NCI-H146 (cell line): Measurements from ENCODE around the gene GRIN2A.

ENCODE experiments used
- DNase-seq: peaks from one replicate; lab custom pipeline; 2025; lab: John Stamatoyannopoulos, UW

GRIN2A gene

DNA sequence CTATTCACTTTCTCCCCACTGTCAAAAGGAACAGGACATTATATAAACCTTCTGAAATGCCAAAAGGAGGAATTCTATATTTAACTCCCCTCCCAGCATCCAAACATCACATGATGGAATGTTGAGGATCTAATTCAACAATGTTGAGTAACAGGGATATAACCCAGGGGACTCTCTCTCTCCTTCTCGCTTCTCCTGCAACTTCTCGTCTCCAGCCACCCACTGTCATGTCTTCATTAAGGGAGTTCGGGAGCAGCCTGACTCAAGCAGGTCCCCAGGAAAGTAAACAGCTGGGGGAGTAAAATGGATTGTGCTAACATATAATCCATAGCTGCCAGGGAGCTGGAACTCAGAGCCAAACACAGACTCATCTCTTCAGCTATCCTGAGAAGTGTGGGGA is 51.7 kb downstream of the GRIN2A start:
- no peak for DNase-seq

DNA sequence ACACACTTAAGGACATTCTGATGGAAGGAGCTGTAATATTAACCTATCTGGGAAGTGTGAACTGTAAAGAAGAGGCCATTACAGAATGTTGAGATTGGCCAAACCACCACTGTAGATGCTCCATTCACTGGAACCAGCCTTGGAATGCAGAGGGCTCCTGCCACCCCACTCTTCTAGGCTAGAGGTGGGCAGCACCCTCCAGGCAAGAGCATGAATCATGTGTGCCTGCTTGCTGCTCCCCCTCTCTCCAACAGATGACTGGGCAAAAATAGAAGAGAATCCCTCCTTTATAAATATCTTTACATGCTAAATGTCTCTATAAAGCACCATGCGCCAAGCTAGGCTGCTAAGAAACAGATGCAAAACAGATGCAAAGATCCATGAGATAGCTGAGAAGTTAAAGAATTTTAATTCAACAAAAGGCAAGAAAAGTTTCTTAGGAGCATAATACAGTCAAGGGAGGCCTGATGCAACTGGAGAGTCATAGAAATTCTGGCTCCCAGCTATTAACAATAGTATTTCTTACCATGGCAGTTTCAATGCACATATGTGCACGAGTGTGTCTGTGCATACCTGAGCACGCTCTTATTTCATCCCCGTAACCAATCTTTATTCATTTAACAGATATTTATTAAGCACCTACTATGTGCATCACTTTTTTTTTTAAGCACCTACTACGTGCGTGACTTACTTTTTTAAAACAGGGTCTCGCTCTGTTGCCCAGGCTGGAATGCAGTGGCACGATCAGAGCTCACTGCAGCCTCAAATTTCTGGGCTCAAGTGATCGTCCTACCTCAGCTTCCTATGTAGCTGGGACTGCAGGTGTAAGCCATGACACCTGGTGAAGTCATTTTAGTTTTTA is 53.6 kb downstream of the GRIN2A start:
- DNase-seq: no peak

DNA sequence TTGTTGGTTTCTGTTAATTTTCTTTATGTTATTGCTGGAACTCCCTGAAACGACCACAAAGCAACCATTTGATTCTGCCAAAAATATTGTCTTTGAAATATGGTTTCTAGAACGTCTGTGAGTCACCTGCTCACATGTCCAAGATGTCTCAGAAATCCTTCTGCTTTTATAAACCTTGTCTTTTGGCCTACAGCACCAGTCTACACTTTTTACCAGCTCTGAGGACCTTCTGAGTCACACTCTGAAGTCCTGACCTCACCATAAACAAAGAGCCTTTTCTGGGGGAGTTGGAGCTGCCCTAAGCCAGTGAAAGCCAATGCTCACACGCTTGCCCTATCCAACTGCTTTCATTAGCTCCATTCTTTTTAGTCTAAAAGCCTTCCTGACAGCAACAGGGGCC is 55.5 kb downstream of the GRIN2A start:
- DNase-seq: no peak

DNA sequence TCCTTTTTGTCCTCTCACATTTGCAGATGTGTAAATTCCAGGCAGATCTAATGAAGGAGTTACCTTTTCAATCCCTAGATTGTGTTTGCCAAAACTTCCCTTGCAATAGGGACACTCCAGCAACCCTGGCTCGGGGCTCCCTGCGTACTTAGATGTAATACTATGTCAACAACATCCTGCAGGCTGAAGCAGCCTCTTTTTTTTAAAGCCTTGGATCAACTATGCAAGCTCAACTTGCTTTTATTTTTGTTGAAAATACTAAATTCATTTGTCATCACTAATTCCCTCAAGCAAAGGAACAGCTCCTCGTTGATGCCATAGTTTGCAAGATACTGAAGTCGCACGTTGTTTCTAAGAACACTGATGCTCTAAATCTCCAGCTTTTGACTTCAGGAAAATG is 59.1 kb downstream of the GRIN2A start:
- DNase-seq: no peak

DNA sequence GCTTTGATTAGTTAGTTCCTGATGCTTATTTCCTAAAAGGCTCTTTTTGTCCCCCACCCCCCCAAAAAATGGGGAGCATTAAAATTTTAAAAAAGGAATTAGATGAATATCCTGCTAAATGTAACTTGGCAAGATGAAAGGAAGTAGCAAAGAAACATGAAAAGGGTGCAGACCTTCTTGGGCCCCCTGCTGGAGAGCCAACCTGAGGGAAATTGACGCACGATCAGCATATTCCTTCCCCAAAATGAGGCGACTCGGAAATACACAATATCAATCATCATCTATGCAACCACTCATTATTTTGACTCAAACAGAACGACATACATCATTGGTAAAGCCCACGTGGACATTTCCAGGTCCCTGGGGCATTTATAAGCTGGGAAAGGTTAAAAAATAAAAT is 59.7 kb downstream of the GRIN2A start:
- DNase-seq: no peak

DNA sequence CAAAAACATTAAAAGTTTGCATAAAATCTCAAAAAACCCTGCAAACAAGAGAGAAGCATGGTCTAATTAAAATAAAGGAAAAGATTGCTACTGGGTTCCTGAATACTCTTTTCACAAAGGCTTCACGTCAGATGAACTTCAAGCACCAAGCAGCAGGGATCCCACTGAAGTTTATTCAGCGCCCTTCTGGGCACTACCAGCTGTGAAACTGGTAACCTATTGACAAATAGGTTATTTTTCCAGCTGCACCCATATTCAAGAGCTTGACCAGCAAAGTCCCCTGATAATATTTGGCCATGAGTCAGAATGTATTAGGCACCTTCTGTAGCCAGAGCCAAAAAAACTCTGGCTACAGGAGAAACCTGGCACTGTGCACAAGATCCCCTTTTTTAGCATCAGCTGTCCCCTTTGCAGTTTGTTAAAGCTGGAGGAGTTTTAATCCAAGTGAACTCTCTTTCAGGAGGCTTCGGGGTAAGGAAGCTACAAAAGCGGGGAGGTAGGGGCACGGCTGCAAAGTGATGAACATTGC is 60.3 kb downstream of the GRIN2A start:
- no peak for DNase-seq

DNA sequence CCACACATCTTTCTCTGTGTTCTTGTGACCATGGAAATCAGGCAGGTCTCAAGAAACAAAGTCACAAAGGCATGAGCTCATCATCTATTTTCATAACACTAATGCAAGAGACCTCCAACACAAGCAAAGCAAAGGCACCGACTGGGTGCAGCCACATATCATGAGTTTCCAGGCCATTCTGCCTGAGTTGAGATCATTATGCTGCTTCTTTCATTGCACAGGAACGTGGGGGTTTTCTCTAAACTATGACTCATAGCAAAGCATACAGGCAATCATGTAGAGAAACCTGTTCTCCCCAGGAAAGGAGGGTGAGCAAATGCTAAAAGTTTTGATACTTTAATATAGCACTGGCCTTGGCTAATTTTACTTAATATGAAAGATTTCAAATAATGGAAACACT is 60.7 kb downstream of the GRIN2A start:
- DNase-seq: no peak

DNA sequence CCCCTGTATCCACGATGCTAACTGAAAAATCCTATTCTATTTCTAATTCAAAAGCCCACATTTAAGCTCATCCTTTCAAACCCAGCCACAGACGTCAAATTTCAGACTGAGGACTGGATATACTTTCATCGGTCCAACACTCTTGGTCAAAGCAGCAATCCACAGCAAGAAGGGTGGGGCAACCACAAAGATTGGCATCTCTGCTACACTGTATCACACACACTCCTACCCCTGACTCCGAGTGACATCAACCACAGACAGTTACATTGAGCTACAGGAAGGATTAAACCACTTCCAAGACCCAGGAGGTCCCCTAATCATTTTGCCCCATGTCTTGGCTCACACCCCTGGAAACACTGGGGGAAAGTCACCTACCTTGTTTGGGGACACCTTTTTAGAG is 61.3 kb downstream of the GRIN2A start:
- no peak for DNase-seq

DNA sequence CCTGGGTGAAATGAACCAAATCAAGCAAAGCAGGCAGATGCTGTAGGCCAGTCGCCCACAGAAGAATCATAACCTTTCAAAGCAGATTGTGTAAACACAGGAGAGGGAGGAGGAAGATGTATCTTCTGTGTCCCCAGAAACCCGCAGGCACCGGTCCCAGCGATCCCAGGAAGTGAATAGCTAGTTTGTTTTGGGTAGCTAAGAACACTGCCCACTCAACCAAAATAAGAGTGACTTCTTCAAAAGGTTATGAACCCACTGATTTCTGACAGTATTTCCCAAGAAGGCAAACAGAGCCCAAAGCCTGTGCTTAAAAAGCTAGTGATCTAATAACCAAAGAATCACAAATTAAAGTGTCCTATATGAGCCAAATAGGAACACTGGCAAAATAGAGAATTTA is 67.8 kb downstream of the GRIN2A start:
- no peak for DNase-seq

DNA sequence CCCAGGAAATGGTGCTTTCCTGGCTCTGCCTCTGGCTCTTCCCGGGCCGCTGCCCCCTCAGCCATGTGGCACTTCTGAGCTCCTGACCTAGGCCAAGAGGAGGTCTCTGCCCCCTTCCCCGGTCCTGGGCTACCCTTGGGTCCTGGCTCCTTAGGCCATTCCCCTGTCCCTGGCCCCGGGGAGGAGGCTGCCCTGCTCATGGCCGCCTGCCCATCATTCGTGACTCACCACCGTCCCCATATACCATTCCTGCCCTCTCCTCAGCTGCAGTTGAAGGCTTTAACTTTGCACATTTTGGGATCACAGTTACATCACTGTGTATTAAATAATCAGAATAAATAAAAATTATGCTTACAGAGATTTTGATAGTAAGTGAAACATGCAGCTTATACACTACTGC is 69.0 kb downstream of the GRIN2A start:
- no peak for DNase-seq

DNA sequence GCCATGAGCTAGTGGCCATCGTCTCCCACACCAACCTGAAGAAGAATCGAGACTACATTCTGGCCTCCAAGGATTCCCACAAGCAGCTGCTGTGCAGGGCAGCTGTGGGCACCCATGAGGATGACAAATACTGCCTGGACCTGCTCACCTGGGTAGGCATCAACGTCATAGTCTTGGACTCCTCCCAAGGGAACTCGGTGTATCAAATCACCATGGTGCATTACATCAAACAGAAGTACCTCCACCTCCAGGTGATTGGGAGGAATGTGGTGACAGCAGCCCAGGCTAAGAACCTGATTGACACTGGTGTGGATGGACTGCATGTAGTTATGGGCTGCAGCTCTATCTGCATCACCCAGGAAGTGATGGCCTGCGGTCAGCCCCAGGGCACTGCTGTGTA is 70.2 kb downstream of the GRIN2A start:
- DNase-seq: no peak

DNA sequence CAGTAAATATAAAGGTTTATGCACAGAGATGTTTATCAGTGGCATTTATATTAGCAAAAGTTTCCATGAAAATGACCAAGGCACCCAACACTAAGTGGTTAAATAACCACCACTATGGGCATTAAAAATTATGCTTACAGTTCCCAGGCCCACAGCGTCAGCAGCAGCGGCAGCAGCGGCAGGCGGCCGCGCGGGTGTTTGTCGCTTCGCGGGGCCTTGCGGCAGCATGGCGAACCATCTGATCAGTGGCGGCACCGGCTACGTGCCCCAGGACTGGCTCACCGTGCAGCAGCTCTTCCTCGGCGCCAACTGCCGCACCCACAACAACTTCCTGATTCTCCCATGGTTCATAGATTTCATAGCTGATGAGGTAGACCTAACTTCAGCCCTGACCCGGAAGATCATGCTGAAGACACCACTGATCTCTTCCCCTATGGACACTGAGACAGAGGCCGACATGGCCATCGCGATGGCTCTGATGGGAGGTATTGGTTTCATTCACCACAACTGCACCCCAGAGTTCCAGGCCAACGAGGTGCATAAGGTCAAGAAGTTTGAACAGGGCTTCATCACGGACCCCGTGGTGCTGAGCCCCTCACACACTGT is 71.0 kb downstream of the GRIN2A start:
- no peak for DNase-seq

DNA sequence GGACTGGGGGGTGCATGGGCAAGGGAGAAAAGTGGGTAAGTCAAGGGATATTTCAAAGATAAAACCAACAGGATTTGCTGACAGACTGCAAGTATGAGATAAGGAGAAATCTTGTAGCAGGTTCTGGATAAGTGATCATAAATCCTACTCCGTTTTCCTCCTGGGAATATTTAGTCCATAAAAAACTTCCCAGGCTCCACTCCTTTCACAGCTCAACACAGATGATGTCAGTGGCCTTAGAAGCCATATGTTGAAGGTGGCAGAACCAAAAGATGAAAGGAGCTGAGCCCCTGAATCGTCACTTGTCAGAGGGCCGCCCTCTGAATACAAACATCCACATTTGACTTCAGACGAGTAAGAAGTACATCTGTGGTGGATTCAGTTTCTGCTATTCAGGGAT is 71.7 kb downstream of the GRIN2A start:
- no peak for DNase-seq

DNA sequence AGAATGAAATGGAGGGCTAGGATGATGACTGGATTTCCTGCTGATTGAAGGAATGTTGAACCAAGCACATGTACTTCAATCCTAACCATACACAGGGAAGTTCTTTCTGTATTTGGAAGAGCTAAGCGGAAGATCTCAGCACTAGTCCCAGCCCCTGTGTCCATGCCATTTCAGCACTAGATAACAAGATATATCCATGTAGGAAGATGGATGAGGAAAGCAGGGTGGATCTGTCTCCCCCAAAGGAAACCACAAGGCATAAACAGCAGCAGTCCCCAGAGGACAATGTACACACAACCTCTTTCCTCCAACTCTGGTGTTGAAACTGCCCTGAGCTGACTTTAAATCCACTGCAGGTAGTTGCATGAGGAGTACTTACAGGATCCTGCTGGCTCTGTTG is 75.1 kb downstream of the GRIN2A start:
- no peak for DNase-seq

DNA sequence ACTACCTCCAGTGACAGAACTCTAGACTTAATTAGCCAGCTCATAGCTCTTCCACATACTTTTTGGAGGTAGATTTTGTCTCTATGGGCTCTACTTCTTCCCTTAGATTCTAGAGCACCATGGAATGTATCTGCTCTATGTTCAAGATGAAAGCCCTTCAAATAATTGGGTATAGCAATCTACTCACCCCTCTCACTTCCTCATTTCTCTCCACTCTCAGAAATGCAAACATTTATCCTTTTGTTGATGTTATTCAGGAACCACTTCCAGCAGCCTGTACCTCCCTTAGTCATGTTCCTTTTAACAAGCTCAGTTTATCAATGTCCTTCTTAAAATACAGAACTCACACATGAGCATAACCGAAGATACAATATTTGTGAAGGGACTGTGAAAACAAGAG is 78.5 kb downstream of the GRIN2A start:
- DNase-seq: no peak

DNA sequence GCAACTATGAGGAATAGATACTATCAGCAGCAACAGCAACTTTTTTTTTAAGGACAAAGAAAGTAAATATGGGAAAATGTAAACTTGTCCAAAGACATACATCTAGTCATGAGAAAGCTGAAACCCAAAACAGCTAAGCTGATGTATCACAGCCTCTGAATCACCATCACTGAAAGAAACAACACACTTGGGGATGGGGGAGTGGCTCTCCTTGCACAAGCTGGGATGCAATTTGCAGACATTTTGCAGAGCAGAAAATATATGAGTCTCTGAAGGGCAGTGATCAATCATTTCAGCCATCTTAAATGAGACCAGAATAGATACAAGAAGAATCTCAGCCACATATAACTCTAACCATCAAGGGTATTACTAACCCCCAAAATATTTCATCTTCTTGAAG is 79.1 kb downstream of the GRIN2A start:
- DNase-seq: no peak

DNA sequence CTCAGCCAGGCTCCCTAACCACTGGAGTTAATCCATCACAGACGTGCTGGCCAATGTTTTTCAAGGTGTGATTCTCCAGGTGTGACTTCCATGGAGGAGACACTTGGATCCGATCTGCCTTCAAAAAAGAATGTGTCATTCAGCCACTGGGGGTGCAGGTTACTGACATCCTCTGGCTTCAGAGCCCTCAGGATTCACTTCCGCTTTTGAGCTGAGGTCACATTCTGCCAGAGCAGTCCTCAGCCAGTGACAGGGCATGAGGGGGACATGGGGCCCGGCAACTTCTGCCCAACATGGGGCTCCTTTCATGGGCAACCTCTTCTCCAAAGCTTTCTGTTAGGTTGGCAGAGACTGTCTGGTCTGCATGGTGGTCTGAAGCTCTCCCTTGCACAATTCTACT is 81.4 kb downstream of the GRIN2A start:
- no peak for DNase-seq

DNA sequence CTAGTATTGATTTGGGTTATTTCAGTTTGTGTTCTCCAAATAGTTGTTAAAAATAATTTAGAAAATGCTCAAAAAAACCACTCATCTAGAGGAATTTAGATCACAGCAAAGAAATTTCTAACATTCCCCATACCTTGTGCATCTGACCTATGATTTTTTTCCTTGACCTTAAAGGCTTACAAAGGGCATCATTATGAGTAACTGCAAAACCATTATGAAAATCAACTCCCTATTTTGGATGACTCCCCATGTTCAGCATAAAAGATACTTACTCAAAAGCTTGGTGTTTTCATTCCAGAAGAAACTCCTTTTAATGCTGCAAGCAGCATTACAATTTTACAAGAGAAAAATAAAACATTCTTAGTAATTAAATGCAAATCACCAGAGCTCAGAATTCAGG is 83.2 kb downstream of the GRIN2A start:
- DNase-seq: no peak

DNA sequence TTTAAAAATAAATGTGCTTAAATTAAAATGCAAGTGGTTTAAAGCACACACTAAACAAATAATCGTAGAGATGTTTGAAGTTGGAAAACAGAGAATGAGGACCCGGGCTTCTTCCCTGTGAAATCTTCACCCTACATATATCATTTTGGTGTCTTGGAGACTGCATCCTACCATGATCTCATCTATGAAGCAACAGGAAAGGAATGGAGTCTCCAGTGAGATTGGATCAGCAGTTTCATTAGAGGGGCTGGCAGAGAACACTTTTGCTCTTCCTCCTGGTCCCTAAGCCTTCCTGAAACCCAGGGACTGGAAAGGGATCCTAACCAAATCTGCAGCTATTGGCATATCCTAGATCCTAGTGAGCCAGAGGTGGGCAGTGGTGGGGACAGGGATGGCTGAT is 85.0 kb downstream of the GRIN2A start:
- no peak for DNase-seq

DNA sequence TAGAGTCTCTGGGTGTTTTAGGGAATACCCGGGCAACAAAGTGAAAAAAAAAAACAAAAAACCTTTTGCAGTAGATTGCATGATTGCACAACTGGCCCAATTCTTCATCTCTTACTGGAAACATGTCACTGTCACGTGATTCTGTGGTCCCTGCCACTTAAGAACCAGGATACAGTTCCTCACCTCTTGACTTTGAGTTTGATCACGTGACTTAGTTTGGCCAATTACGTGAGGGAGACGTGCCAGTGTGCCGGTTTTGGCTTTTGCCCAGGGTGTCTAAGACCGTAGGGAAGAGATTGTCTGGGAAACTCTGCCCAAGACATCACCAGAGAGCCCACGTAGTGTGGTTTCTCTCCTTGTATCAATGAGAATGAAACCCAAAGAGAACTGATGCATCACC is 88.7 kb downstream of the GRIN2A start:
- DNase-seq: no peak

DNA sequence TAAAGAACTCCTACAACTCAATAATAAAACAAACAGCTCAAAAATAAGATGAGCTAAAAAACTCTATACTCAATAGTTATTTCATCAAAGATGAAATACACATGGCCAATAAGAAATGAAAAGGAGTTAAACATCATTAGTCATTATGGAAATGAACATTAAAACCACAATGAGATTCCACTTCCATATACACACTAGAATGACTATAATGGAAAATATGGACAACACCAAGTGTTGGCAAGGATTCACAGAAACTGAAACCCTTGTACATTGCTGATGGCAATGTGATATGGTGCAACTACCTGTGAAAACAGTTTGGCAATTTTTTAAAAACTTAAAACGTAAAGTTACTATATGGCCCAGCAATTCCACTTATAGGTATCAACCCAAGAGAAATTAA is 91.4 kb downstream of the GRIN2A start:
- no peak for DNase-seq

DNA sequence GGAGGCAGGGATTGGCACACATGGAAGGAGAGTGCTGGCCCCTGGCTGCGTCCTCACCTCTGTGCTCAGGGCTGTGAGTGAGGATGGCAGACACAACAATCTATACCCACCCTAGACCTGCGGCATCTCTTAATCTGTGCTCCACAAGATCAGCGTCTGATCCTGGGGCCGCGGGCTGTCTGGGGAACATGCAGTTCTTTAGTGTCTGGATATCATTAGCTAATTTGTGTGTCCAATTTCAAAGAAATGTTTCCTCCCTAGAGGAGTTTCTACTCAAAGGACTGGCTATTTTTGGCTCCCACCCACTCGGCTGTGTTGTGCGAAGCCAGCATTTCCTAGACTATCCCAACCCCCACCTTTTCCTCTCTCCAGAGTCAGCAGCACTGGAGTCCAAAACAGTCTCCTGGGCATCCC is 93.8 kb downstream of the GRIN2A start:
- DNase-seq: no peak

DNA sequence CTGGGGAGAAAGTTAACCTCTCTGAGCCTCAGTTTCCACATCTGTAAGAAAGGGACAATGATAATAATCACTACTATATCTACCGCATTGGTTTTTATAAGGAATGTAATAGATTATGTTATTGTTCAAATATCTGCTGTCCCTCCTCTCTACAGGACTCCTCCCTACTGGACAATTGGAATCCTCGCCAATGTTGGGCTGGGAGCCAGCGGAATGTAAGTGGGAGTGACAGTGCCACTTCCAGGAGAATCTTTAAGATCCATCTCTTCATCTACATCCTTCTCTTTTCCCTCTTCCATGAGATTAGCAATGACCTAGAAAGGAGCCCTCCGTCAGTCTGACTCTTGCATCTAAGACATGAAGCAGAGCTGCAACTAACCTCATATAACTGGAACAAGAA is 95.1 kb downstream of the GRIN2A start:
- no peak for DNase-seq

DNA sequence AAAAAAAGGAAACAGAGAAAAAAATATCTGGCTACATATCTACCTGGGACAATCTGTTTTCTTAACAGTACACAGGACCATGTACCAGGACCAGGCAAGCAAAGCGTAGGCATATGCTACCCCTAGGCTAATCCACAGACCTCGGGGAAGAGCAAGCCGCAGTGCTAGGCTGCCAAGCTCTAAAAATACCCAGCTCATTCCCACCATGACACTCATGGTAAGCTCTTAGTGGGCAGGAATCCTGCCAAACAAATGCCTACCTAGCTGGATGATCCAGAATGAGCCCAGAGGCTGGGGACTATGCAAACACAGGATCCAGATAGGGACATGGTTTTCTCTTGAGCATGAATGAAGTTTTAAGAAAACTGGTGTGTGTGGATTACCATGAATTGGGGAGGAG is 95.6 kb downstream of the GRIN2A start:
- no peak for DNase-seq
